ENCODE measurements around the gene CMTM8. TPM values are rescaled to one million over a fixed set of nuclear protein-coding genes. Genes with fewer than 3 reads are reported as not detected.
A peak's percentile ranks its signal among the peaks of the same experiment; 100 is the strongest.
"Not testable (repeated sequence)": the region's sequence is repeated elsewhere in the genome, so short reads cannot be mapped to it uniquely, and the experiment has no call there.

CMTM8 gene
- total RNA-seq, 1 donor = 1.1 TPM

DNA sequence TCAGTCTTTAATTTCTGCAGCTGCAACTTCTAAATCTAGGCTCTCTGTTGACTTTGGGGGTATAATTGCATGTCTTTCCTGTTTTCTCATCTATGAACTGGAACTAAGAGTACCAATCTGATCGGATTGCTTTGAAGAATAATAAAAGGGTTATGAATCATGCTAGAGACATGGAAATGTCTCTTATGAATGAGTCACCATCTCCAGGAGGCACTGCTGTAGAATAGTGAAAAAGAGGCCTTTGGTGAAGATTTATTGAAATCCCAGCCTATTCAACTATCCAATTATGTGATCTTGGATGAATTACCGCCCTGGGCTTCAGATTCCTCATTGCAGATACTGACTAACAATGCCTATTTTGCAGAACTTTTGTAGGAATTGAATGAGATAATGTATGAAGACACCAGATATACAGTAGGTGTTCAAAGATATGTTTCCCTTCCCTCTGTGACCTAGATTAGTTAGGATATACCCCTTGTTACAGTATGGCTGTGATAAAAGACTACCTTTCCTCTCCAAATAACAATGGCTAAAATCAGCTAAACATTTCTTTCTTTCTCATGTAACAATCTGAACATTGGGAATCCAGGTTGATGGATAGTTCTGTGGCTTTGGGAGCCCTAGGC, 11.5 kb upstream of the CMTM8 start:
- no peak overlapping the region for H3K4me3 ChIP-seq (ENCODE audit: low read depth, low read length)
- DNase-seq (ENCODE audit: low read depth) = peak; percentile 50
- TF ChIP-seq, protein P1, sequence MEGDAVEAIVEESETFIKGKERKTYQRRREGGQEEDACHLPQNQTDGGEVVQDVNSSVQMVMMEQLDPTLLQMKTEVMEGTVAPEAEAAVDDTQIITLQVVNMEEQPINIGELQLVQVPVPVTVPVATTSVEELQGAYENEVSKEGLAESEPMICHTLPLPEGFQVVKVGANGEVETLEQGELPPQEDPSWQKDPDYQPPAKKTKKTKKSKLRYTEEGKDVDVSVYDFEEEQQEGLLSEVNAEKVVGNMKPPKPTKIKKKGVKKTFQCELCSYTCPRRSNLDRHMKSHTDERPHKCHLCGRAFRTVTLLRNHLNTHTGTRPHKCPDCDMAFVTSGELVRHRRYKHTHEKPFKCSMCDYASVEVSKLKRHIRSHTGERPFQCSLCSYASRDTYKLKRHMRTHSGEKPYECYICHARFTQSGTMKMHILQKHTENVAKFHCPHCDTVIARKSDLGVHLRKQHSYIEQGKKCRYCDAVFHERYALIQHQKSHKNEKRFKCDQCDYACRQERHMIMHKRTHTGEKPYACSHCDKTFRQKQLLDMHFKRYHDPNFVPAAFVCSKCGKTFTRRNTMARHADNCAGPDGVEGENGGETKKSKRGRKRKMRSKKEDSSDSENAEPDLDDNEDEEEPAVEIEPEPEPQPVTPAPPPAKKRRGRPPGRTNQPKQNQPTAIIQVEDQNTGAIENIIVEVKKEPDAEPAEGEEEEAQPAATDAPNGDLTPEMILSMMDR (IDR thresholded peaks at IDR 0.05; ENCODE audit: insufficient read depth, low read length) = no peak

DNA sequence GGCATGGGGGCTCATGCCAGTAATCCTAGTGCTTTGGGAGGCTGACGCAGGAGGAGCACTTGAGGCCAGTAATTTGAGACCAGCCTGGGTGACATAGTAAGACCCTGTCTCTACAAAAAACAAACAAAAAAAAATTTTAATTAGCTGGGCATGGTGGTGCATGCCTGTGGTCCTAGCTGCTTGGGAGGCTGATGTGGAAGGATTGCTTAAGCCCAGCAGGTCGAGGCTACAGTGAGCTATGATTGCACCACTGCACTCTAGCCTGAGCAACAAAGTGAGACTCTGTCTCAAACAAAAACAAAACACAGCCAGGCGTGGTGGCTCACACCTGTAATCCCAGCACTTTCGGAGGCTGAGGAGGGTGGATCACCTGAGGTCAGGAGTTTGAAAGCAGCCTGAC, 9.7 kb upstream of the CMTM8 start:
- H3K4me3 ChIP-seq (ENCODE audit: low read depth, low read length); DNase-seq (ENCODE audit: low read depth): not testable (repeated sequence)

DNA sequence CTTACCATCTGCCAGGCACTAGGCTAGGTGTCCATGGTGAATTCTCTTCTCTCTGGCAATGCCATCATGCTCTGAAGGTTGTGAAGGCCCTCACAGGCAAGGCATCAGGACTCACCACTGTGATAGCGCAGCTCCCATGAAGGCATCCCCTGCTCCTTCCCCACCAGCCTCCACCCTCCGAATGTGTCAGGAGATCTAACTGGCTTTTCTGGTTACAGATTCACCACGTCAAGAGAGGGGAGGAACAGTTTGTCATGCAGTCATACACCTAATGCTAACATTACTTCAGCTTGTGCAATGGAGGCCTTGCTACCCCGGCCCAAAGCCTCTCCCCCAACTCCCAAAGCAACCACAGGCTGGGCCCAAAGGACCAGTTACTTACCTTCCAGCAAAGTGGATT, 8.9 kb upstream of the CMTM8 start:
- TF ChIP-seq, protein P1 (IDR thresholded peaks at IDR 0.05; ENCODE audit: insufficient read depth, low read length) = no peak
- H3K4me3 ChIP-seq (ENCODE audit: low read depth, low read length) = no peak overlapping the region
- no peak for DNase-seq (ENCODE audit: low read depth)

DNA sequence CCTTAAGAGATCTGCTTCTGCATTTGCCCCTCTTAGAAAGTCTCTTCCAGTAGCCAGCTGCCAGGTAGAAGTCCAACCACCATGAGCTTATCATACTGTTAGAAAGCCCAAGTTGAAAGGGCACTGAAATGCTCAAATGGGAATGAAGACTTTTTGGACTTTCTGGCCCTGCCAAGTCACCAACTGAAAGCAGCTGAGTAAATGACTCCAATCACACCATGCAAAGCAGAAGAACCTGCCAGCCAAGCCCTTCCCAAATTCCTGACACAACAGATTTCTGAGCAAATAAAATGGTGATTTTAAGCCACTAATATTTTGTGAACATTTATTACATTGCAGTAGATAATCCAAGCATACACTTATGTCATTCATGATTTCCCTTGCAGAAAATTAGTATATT, 2.1 kb upstream of the CMTM8 start:
- TF ChIP-seq, protein P1 (IDR thresholded peaks at IDR 0.05; ENCODE audit: insufficient read depth, low read length) = no peak
- no peak overlapping the region for H3K4me3 ChIP-seq (ENCODE audit: low read depth, low read length)
- no peak for DNase-seq (ENCODE audit: low read depth)

DNA sequence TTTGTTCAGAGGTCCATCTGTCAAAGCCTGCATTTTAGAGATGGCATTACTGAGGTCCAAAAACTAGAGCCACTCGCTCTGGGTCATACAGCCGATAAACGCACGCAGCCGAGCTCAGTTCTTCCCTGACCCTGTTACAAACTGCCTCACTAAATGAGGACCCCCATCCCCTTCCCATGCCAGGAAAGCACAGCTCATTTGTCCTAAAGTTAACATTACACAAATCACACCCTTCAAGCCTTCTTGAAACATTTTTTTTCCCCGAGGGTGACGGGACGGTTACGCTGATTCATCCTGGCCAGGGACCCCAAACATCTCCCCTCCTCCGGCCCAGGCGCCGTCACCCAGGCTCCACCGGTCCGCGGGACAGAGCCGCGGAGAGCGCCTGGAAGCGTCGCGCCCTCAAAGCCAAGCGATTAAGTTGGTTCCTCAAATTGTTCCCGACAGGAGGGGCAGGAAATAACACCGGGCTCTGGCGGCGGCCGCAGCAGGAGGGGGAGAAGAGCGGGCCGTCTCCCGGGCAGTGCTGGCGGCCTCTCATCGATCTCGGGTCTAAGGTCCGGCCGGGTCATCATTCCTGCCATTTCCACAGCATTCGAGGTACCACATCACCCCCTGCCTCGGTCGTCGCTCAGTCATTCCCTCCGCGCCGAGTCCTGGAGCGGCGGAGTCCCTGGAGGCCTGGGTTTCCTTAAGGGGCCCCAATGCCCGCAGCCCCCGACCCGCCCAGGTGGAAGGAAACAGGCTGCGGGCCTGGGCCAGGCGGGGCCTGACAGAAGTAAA, 619 bp upstream of the CMTM8 start:
- no peak for DNase-seq (ENCODE audit: low read depth)
- TF ChIP-seq, protein P1 (IDR thresholded peaks at IDR 0.05; ENCODE audit: insufficient read depth, low read length) = no peak
- peak overlapping the region; percentile 66 for H3K4me3 ChIP-seq (ENCODE audit: low read depth, low read length)

DNA sequence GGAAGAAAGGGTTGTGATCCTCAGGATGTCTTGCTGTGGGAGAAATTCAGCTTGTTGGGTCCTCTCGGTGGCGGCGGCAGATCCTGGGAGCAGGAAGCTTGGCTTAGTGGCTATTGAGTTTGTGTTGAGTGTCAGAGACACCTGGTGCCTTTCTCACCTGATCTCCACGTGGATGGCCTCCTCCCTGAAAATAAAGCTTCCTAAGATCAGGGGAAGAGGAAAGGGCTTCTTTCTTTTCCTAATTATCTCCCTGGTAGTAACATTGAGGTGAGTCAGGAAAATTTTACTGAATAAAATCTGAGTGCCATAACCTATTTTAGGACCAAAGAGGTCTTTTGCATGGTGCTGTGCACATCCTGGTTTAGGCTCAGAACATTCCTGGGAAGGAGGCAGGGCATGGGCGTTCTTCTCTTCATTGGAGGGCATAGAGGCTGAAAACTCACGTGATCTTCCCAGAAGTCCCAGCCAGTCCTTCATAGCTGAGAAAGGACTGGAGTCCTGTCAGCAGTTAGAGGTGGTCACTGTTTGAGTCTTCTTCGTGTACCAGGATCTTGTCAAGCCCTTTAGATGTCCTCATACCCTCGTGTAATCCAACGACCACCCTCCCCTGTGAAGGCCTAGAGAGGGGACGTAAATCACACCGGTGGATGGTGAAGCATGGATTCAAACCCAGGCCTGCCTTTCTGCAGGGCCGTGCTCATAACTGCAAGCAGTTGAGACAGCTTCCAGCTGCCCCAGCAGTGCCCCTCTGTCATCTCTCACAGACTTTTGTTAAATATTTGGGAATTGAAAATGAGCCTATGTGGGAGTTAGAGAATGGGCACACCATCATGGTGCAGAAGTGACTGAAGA, 1.1 kb downstream of the CMTM8 start:
- H3K4me3 ChIP-seq (ENCODE audit: low read depth, low read length) = peak overlapping the region; percentile 66
- TF ChIP-seq, protein P1 (IDR thresholded peaks at IDR 0.05; ENCODE audit: insufficient read depth, low read length) = no peak
- DNase-seq (ENCODE audit: low read depth) = no peak

DNA sequence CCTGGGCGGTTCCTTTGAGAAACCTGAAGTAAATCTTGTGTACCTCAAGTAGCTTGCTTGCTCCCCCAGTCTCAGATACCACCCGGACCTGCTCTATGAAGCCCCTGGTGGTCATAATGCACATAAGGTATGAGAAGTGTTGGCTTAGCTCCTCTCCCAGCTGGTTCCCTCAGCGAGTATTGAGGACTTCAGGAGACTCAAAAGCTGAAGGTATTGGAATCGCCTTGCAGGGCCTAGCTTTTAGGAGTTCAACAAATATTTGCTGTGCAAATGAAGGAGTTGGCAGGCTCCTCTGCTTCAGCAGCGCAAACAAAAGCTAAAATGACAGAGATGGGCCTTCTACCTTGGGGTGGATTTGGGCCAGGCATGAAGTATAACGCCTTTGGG, 1.7 kb downstream of the CMTM8 start:
- H3K4me3 ChIP-seq (ENCODE audit: low read depth, low read length) = no peak overlapping the region
- DNase-seq (ENCODE audit: low read depth) = no peak
- TF ChIP-seq, protein P1 (IDR thresholded peaks at IDR 0.05; ENCODE audit: insufficient read depth, low read length) = peak; percentile 28
